ENCODE results near the gene OR51L1.

The OR51L1 gene

DNA sequence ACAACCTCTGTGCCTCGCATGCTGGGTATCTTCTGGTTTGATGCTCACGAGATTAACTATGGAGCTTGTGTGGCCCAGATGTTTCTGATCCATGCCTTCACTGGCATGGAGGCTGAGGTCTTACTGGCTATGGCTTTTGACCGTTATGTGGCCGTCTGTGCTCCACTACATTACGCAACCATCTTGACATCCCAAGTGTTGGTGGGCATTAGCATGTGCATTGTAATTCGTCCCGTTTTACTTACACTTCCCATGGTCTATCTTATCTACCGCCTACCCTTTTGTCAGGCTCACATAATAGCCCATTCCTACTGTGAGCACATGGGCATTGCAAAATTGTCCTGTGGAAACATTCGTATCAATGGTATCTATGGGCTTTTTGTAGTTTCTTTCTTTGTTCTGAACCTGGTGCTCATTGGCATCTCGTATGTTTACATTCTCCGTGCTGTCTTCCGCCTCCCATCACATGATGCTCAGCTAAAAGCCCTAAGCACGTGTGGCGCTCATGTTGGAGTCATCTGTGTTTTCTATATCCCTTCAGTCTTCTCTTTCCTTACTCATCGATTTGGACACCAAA, 52.2 kb downstream of the OR51L1 start:
- no peak for DNase-seq (ENCODE audit: low read depth)
